Prostate gland (tissue), 2 donors: ENCODE data around the gene GAP43. TPM values are rescaled to one million over a fixed set of nuclear protein-coding genes. Genes with fewer than 3 reads are reported as not detected.

Experiments used
- DNase-seq: peaks from one replicate; pipeline ENCODE4 v3.0.0-alpha.2; 2019; ENCODE audit warnings: low spot score
- H3K27ac ChIP-seq, 2 donors: fragments of 200-600 bp; sonication (generic); 2 replicates each; pipeline ENCODE4 v1.5.1; 2017 to 2019
- H3K27me3 ChIP-seq: fragments of 200-600 bp; sonication (generic); replicated peaks from 2 replicates; pipeline ENCODE4 v1.5.1; 2019; ENCODE audit not compliant: insufficient read depth
- H3K36me3 ChIP-seq, 2 donors: fragments of 200-600 bp; sonication (generic); 1 replicate in 1 of 2; 2 replicates in 1 of 2; pipeline versions ENCODE4 v1.5.1 to v1.8.1; 2017 to 2019
- H3K4me1 ChIP-seq: fragments of 200-600 bp; sonication (generic); replicated peaks from 2 replicates; pipeline ENCODE4 v1.5.1; 2019
- H3K4me3 ChIP-seq, 2 donors: fragments of 200-600 bp; sonication (generic); 2 replicates each; pipeline ENCODE4 v1.5.1; 2017 to 2019
- H3K9me3 ChIP-seq: fragments of 200-600 bp; sonication (generic); 2 replicates; pipeline ENCODE4 v1.5.1; 2017
- CTCF ChIP-seq, 4 experiments: fragments of 200-600 bp in 2 of 4; fragments of 450-650 bp in 2 of 4; sonication (generic) in 2 of 4; IDR thresholded peaks; 1 replicate in 3 of 4; 2 replicates in 1 of 4; pipeline ENCODE4 v1.5.1; 2016 to 2019; ENCODE audit warnings: antibody characterized with exemption in 4 of 4, mild to moderate bottlenecking in 2 of 4, moderate library complexity in 2 of 4
- POLR2A ChIP-seq: fragments of 450-650 bp; IDR thresholded peaks from one replicate; pipeline ENCODE4 v1.6.1; 2016; ENCODE audit warnings: antibody characterized with exemption, mild to moderate bottlenecking
- POLR2AphosphoS5 ChIP-seq: sonication (generic); formaldehyde crosslinking; IDR thresholded peaks from one replicate; pipeline ENCODE4 v1.6.1; 2017; ENCODE audit warnings: antibody characterized with exemption
- WGBS: methylation state at CpG from one replicate; pipeline ENCODE4 v1.1.5; 2018; 5-methylcytosine and 5-hydroxymethylcytosine counted together
- intact Hi-C: fragments of 100-400 bp; cut with DNase I; formaldehyde crosslinking; loops from one replicate; pipeline ENCODE4 v1.14.2; 2022
- total RNA-seq, 2 donors: library from RNA; depleted of rRNA; stranded (reverse); fragments of >200 nt; gene quantifications; one replicate each; pipeline ENCODE4 v1.1.0, GENCODE V29; 2016

GAP43 gene
- total RNA-seq, 2 donors from 2014 or later, result 0.74 TPM; not detected in 1

- Histone ChIP-seq H3K27me3 (no peaks in the 10 kb centered on the region), H3K4me1 (no peaks in the 10 kb centered on the region), H3K9me3 (no peaks in the 10 kb centered on the region), H3K27ac (no peak overlapping the region), H3K36me3 (no peaks in the 10 kb centered on the region), H3K4me3 (no peak overlapping the region)
- WGBS, result 63% methylated on average over 4 of the region's 4 CpGs
- no peak for TF ChIP-seq POLR2A
- no peak for TF ChIP-seq CTCF (IDR thresholded peaks at IDR 0.05)
- TF ChIP-seq POLR2AphosphoS5, result no peak
- intact Hi-C loops, result no loop called here
- no peak for DNase-seq
These were observed 43.8 kb downstream of the GAP43 start for GRCh38 chr3:115666920-115667737.

GRCh38 chr3:115667738-115668065 is 44.4 kb downstream of the GAP43 start:
- H3K27ac ChIP-seq, result no peak overlapping the region
- no peak for TF ChIP-seq POLR2A
- no peak for TF ChIP-seq POLR2AphosphoS5
- TF ChIP-seq CTCF (IDR thresholded peaks at IDR 0.05), result no peak

GRCh38 chr3:115670911-115671310 is 47.6 kb downstream of the GAP43 start:
- no peak for DNase-seq
- TF ChIP-seq POLR2AphosphoS5 (no peak), POLR2A (no peak), CTCF (IDR thresholded peaks at IDR 0.05) (no peak)
- H3K36me3 ChIP-seq, result no peaks in the 10 kb centered on the region
- no peaks in the 10 kb centered on the region for H3K9me3 ChIP-seq
- no peak overlapping the region for H3K4me3 ChIP-seq
- no peaks in the 10 kb centered on the region for H3K4me1 ChIP-seq
- no peaks in the 10 kb centered on the region for H3K27me3 ChIP-seq
- intact Hi-C loops, result no loop called here
- no peak overlapping the region for H3K27ac ChIP-seq

More at GRCh38 chr3:115667738-115668065, 44.4 kb downstream of the GAP43 start:
- Histone ChIP-seq H3K4me3 (no peak overlapping the region), H3K27me3 (no peaks in the 10 kb centered on the region), H3K4me1 (no peaks in the 10 kb centered on the region), H3K9me3 (no peaks in the 10 kb centered on the region), H3K36me3 (no peaks in the 10 kb centered on the region)
- no peak for DNase-seq
- intact Hi-C loops, result no loop called here

- no peak for TF ChIP-seq CTCF (IDR thresholded peaks at IDR 0.05)
- TF ChIP-seq POLR2A, result no peak
- no peak for TF ChIP-seq POLR2AphosphoS5
- no peaks in the 10 kb centered on the region for H3K4me1 ChIP-seq
- H3K27me3 ChIP-seq, result peaks cover 3% of the 10 kb centered on the region
- H3K27ac ChIP-seq, result no peak overlapping the region
- WGBS, result 66% methylated on average over 5 of the region's 5 CpGs
- no peak overlapping the region for H3K4me3 ChIP-seq
- no peaks in the 10 kb centered on the region for H3K9me3 ChIP-seq
- intact Hi-C loops, result no loop called here
- DNase-seq, result no peak
- H3K36me3 ChIP-seq, result no peaks in the 10 kb centered on the region
These were observed 48.6 kb downstream of the GAP43 start for GRCh38 chr3:115671761-115672455.

GRCh38 chr3:115673881-115674280 is 50.6 kb downstream of the GAP43 start:
- Histone ChIP-seq H3K9me3 (no peaks in the 10 kb centered on the region), H3K27ac (no peak overlapping the region), H3K36me3 (no peaks in the 10 kb centered on the region), H3K27me3 (peaks cover 3% of the 10 kb centered on the region), H3K4me1 (no peaks in the 10 kb centered on the region), H3K4me3 (no peak overlapping the region)
- intact Hi-C loops, result no loop called here
- 92% methylated on average over 3 of the region's 3 CpGs for WGBS
- no peak for TF ChIP-seq CTCF (IDR thresholded peaks at IDR 0.05)
- no peak for TF ChIP-seq POLR2AphosphoS5
- TF ChIP-seq POLR2A, result no peak
- DNase-seq, result no peak
